GM12878 (cell line): Measurements from ENCODE around the gene ZSWIM5. TPM values are rescaled to one million over a fixed set of nuclear protein-coding genes. Genes with fewer than 3 reads are reported as not detected.

Source experiments
- ATAC-seq: fragments of 200-7000 bp; cut with Tn5 transposase; 3 replicates; pipeline ENCODE4 v1.9.1; 2020; ENCODE audit warnings: mild to moderate bottlenecking, moderate library complexity
- BruUV-seq: library from RNA; stranded (reverse); fragments of 400-500 nt; replicated peaks from 2 replicates; lab custom pipeline; 2021; lab: Mats Ljungman, UMichigan
- CTCF ChIA-PET: fragments of 300-600 bp; sonication (Branson Sonifier 250); formaldehyde crosslinking; extraction: SDS; loops from one replicate; lab custom pipeline; 2021; ENCODE audit warnings: inconsistent platforms; lab: Yijun Ruan, JAX
- POLR2A ChIA-PET: fragments of 350-600 bp; formaldehyde crosslinking; extraction: SDS; loops from one replicate; lab custom pipeline; 2021; ENCODE audit warnings: inconsistent platforms; lab: Charles Lee
- RAD21 ChIA-PET: fragments of 300-600 bp; sonication (Branson Sonifier 250); formaldehyde crosslinking; loops from one replicate; lab custom pipeline; 2023; ENCODE audit warnings: antibody characterized with exemption; ENCODE audit not compliant: unreplicated experiment; lab: Charles Lee
- SMC1A ChIA-PET: fragments of 300-600 bp; sonication (Branson Sonifier 250); formaldehyde crosslinking; loops from one replicate; lab custom pipeline; 2023; ENCODE audit not compliant: unreplicated experiment, uncharacterized antibody; lab: Charles Lee
- DNase-seq: peaks from one replicate; pipeline ENCODE4 v3.0.0-alpha.2; 2011; ENCODE audit warnings: low read depth, low spot score
- FAIRE-seq: peaks from 3 replicates; lab custom pipeline; 2011; peaks lifted over from hg19 to GRCh38; lab: Jason Lieb, UNC
- H2AFZ ChIP-seq: 2 replicates; pipeline ENCODE4 v1.6.0; 2011; ENCODE audit warnings: low read depth, low read length, control low read depth; ENCODE audit not compliant: control insufficient read depth
- H3K27ac ChIP-seq: 2 replicates; pipeline ENCODE4 v1.5.1; 2011; ENCODE audit warnings: control low read depth; ENCODE audit not compliant: control insufficient read depth, insufficient read depth
- H3K27me3 ChIP-seq, 2 experiments: replicated peaks in 1 of 2; 2 replicates each; pipeline versions ENCODE4 v1.6.0 to v1.6.1; 2011; ENCODE audit warnings: low read length in 1 of 2; ENCODE audit not compliant: control insufficient read depth in 2 of 2, insufficient read depth in 2 of 2
- H3K36me3 ChIP-seq, 2 experiments: 2 replicates each; pipeline ENCODE4 v1.5.1; 2011; ENCODE audit warnings: low read length in 1 of 2; ENCODE audit not compliant: control insufficient read depth in 2 of 2, insufficient read depth in 2 of 2
- H3K4me1 ChIP-seq: 2 replicates; pipeline ENCODE4 v1.6.1; 2011; ENCODE audit warnings: mild to moderate bottlenecking, low read length, moderate library complexity, mixed read lengths; ENCODE audit not compliant: control insufficient read depth, insufficient read depth
- H3K4me2 ChIP-seq: 2 replicates; pipeline ENCODE4 v1.6.0; 2011; ENCODE audit warnings: control low read depth; ENCODE audit not compliant: control insufficient read depth, insufficient read depth
- H3K4me3 ChIP-seq: fragments of 200-600 bp; sonication (generic); 2 replicates; pipeline ENCODE4 v1.5.1; 2016
- H3K79me2 ChIP-seq: 2 replicates; pipeline ENCODE4 v1.6.0; 2011; ENCODE audit warnings: low read length; ENCODE audit not compliant: control insufficient read depth, insufficient read depth
- H3K9ac ChIP-seq: 2 replicates; pipeline ENCODE4 v1.8.0; 2011; ENCODE audit warnings: low read length, control low read depth, mixed read lengths; ENCODE audit not compliant: control insufficient read depth, insufficient read depth
- H3K9me3 ChIP-seq: replicated peaks from 3 replicates; pipeline ENCODE4 v1.5.1; 2011; ENCODE audit warnings: mild to moderate bottlenecking, low read length; ENCODE audit not compliant: control insufficient read depth, insufficient read depth
- H4K20me1 ChIP-seq: 2 replicates; pipeline ENCODE4 v1.6.0; 2011; ENCODE audit not compliant: control insufficient read depth, insufficient read depth
- BHLHE40 ChIP-seq, 2 experiments: fragments of 450-650 bp in 1 of 2; IDR thresholded peaks; 2 replicates each; pipeline ENCODE4 v1.6.1; 2011 to 2017; ENCODE audit warnings: low read depth in 2 of 2, borderline replicate concordance in 1 of 2, improper control_type of control experiment in 1 of 2, low read length in 1 of 2, mild to moderate bottlenecking in 1 of 2
- CBFB ChIP-seq: IDR thresholded peaks from 2 replicates; pipeline ENCODE4 v1.6.1; 2016; ENCODE audit warnings: antibody characterized with exemption, low read depth
- E2F4 ChIP-seq: IDR thresholded peaks from 2 replicates; pipeline ENCODE4 v1.6.1; 2012; ENCODE audit warnings: low read depth, low read length, improper control_type of control experiment
- HDGF ChIP-seq: fragments of 450-650 bp; IDR thresholded peaks from 2 replicates; pipeline ENCODE4 v1.6.1; 2016; ENCODE audit warnings: antibody characterized with exemption
- IKZF2 ChIP-seq, 2 experiments: fragments of 450-650 bp; IDR thresholded peaks; 2 replicates each; pipeline ENCODE4 v1.6.1; 2017; ENCODE audit warnings: mild to moderate bottlenecking in 2 of 2, moderate library complexity in 2 of 2
- NBN ChIP-seq: fragments of 450-650 bp; IDR thresholded peaks from 2 replicates; pipeline ENCODE4 v1.6.1; 2016
- NRF1 ChIP-seq: conservative IDR thresholded peaks from 2 replicates; pipeline ENCODE4 v1.6.1; 2011; ENCODE audit warnings: mild to moderate bottlenecking, low read depth, low read length, improper control_type of control experiment
- PML ChIP-seq: IDR thresholded peaks from 2 replicates; pipeline ENCODE4 v1.6.1; 2012; ENCODE audit warnings: low read length, inconsistent platforms
- RAD21 ChIP-seq: IDR thresholded peaks from 2 replicates; pipeline ENCODE4 v1.6.1; 2011; ENCODE audit warnings: mild to moderate bottlenecking, low read depth, low read length, moderate library complexity; ENCODE audit not compliant: insufficient read depth
- REST ChIP-seq: IDR thresholded peaks from 2 replicates; pipeline ENCODE4 v1.6.1; 2012; ENCODE audit warnings: mild to moderate bottlenecking, low read depth, low read length
- RFX5 ChIP-seq: IDR thresholded peaks from 2 replicates; pipeline ENCODE4 v1.6.1; 2011; ENCODE audit warnings: low read depth, low read length, improper control_type of control experiment
- RUNX3 ChIP-seq: IDR thresholded peaks from 2 replicates; pipeline ENCODE4 v1.6.1; 2012; ENCODE audit warnings: low read length, inconsistent platforms
- SKIL ChIP-seq: fragments of 450-650 bp; IDR thresholded peaks from 2 replicates; pipeline ENCODE4 v1.6.1; 2017; ENCODE audit warnings: mild to moderate bottlenecking, low read depth, inconsistent platforms; ENCODE audit not compliant: poor library complexity, severe bottlenecking
- TCF12 ChIP-seq: IDR thresholded peaks from 2 replicates; pipeline ENCODE4 v1.6.1; 2011; ENCODE audit warnings: low read depth, mild to moderate bottlenecking, low read length
- ZNF274 ChIP-seq: IDR thresholded peaks from one replicate; pipeline ENCODE4 v1.8.0; 2011; ENCODE audit not compliant: insufficient read length, insufficient read depth
- WGBS: methylation state at CpG from one replicate; pipeline ENCODE4 v1.1.6; 2016; ENCODE audit warnings: low lambda C conversion rate; ENCODE audit not compliant: insufficient replicate concordance, insufficient coverage; ENCODE audit errors: missing lambda C conversion rate; 5-methylcytosine and 5-hydroxymethylcytosine counted together
- in situ Hi-C: fragments of 300-500 bp; cut with MboI; formaldehyde crosslinking; loops from 9 replicates; pipeline ENCODE4 v1.14.3; 2018; ENCODE audit warnings: mixed read lengths
- intact Hi-C: fragments of 100-400 bp; cut with micrococcal nuclease; formaldehyde crosslinking; loops from one replicate; pipeline ENCODE4 v1.14.2; 2022; ENCODE audit not compliant: unreplicated experiment
- polyA plus RNA-seq, 11 experiments: library from polyadenylated mRNA; depleted of rRNA in 4 of 11; unstranded in 6 of 11; stranded (reverse) in 5 of 11; fragments of >200 nt; fragmentation: Nextera tagmentation in 4 of 11; fragmentation: Illumina TruSeq in 1 of 11; extraction: Ambion mirVana in 4 of 11; extraction: Trizol in 1 of 11; gene quantifications; 1 replicate in 1 of 11; 2 replicates in 10 of 11; pipeline versions ENCODE4 v1.2.1 to v1.2.3, GENCODE V29; 2011 to 2016; ENCODE audit warnings: inconsistent platforms in 2 of 11, missing spikeins in 2 of 11, low read depth in 1 of 11
- total RNA-seq, 4 experiments: library from RNA; depleted of rRNA in 3 of 4; stranded (reverse); fragments of >200 nt in 3 of 4; fragmentation: Illumina TruSeq in 1 of 4; extraction: Trizol in 1 of 4; gene quantifications; 2 replicates each; pipeline versions ENCODE4 v1.2.1 to v1.2.3, GENCODE V29; 2013 to 2021

ZSWIM5 gene
- total and polyA plus RNA-seq, 10 of the 15 experiments (the other 5 are each of a cell fraction or from before 2014, with no cell fraction given) = 0.07 to 0.97 (median 0.34) TPM; not detected in 1

- H3K4me1 ChIP-seq = peaks cover 17% of the 10 kb centered on the region
- SMC1A ChIA-PET = interaction anchor here (0.6 to 12.5 kb wide), 35 partner anchors 11 to 574 kb away, joined by 3 to 284 read pairs (median 4); partner anchors contain the start of genes BEST4, CCDC163, EIF2B3 and MMACHC
- POLR2A ChIA-PET = interaction anchor here (0.6 to 3.2 kb wide), 27 partner anchors 11 to 852 kb away, joined by 3 to 26 read pairs (median 4); partner anchors contain the start of genes BEST4, BTBD19, EIF2B3 and KIF2C
- no peaks in the 10 kb centered on the region for H4K20me1 ChIP-seq
- peak within 1 kb of the TSS; percentile 78 for H3K9ac ChIP-seq
- peak; percentile 92 for ATAC-seq
- 3% methylated on average over 48 of the region's 62 CpGs for WGBS
- intact Hi-C loops (loop anchor here (1.0 to 10.0 kb wide), 5 partner anchors 175 to 574 kb away; partner anchors contain the start of genes MUTYH, NASP, RNU5D-1 and TOE1), in situ Hi-C loops (loop anchor here (5.0 kb wide), 3 partner anchors 291 to 571 kb away; partner anchors contain the start of genes NASP and TESK2)
- DNase-seq = peak; percentile 56
- CTCF ChIA-PET = interaction anchor here (0.6 to 11.4 kb wide), 33 partner anchors 13 to 559 kb away, joined by 3 to 252 read pairs (median 5); partner anchors contain the start of genes BEST4, CCDC163, EIF2B3 and MMACHC
- RAD21 ChIA-PET = interaction anchor here (0.5 to 12.5 kb wide), 35 partner anchors 8 to 574 kb away, joined by 3 to 313 read pairs (median 4); partner anchors contain the start of genes BTBD19, CCDC163, EIF2B3 and MMACHC
- BruUV-seq = no TSS peak
- H3K4me2 ChIP-seq = peak within 1 kb of the TSS; percentile 99
- FAIRE-seq = peak; percentile 73
- H3K27ac ChIP-seq = peak within 1 kb of the TSS; percentile 79
- peak within 1 kb of the TSS; percentile 100 for H2AFZ ChIP-seq
- H3K4me3 ChIP-seq = peak within 1 kb of the TSS; percentile 90
- no peaks in the 10 kb centered on the region for H3K27me3 ChIP-seq
- no peaks in the 10 kb centered on the region for H3K9me3 ChIP-seq
- peaks cover 3 to 14% of the 10 kb centered on the region in 2 experiments for H3K36me3 ChIP-seq
- peaks cover 16% of the 10 kb centered on the region for H3K79me2 ChIP-seq
- TF ChIP-seq RUNX3 = peak; percentile 78
- no peak for TF ChIP-seq NRF1
- 0 out of 2 replicates have a peak, but pooled peaks have one; percentile 5 for TF ChIP-seq RAD21
- TF ChIP-seq REST = 0 out of 2 replicates have a peak, but pooled peaks have one; percentile 24
- peak in 1 of 2 experiments; percentile 55; a peak in 1 of 4 replicates for TF ChIP-seq BHLHE40 (IDR thresholded peaks at IDR 0.05; ENCODE audit: borderline replicate concordance in 1 of 2, low read depth in 2 of 2, low read length in 1 of 2)
- peak; percentile 84 for TF ChIP-seq TCF12
- TF ChIP-seq RFX5 = no peak
- no peak for TF ChIP-seq ZNF274
- no peak for TF ChIP-seq PML
- TF ChIP-seq NBN = peak; percentile 49; the same call in 1 of the 2 replicates
- 0 out of 2 replicates have a peak, but pooled peaks have one; percentile 42 for TF ChIP-seq CBFB
- no peak for TF ChIP-seq SKIL
- TF ChIP-seq E2F4 = no peak
- TF ChIP-seq HDGF = peak; percentile 93
- 0 out of 4 replicates have a peak, but pooled peaks of 1 of the 2 experiments have one; percentile 6 for TF ChIP-seq IKZF2 (IDR thresholded peaks at IDR 0.05)
Measured at GRCh38 chr1:45010855-45011811, 195.3 kb downstream of the ZSWIM5 start, which contains the start of gene HECTD3. HECTD3 (minus strand) TSS chr1:45011324; CDS start chr1:45011257, 67 bp downstream.
